Chondrocyte (in vitro differentiated cells): Measurements from ENCODE around the gene SLC38A8. TPM values are rescaled to one million over a fixed set of nuclear protein-coding genes. Genes with fewer than 3 reads are reported as not detected.

Experiments
- DNase-seq: peaks from one replicate; pipeline ENCODE4 v3.0.0; 2021; ENCODE audit warnings: mixed read lengths, low spot score
- H3K27ac Mint-ChIP-seq: one replicate; pipeline ENCODE4 v1.8.0; 2021; ENCODE audit warnings: mild to moderate bottlenecking, moderate library complexity, mixed read lengths; ENCODE audit not compliant: unreplicated experiment
- H3K27me3 Mint-ChIP-seq: 2 replicates; pipeline ENCODE4 v1.8.0; 2021; ENCODE audit warnings: low read depth, mixed read lengths
- H3K36me3 Mint-ChIP-seq: 2 replicates; pipeline ENCODE4 v1.8.0; 2021; ENCODE audit warnings: low read depth, mixed read lengths
- H3K4me1 Mint-ChIP-seq: 2 replicates; pipeline ENCODE4 v1.8.0; 2021; ENCODE audit warnings: low read depth, mild to moderate bottlenecking, mixed read lengths
- H3K4me3 Mint-ChIP-seq: one replicate; pipeline ENCODE4 v1.8.0; 2021; ENCODE audit warnings: mild to moderate bottlenecking, moderate library complexity, mixed read lengths; ENCODE audit not compliant: unreplicated experiment
- H3K9me3 Mint-ChIP-seq: 2 replicates; pipeline ENCODE4 v1.8.0; 2021; ENCODE audit warnings: low read depth, mixed read lengths
- total RNA-seq: library from RNA; stranded (reverse); gene quantifications from 3 replicates; pipeline ENCODE4 v1.2.1, GENCODE V29; 2021
- TF ChIP-seq, protein P1 (sequence below): fragments of 200-600 bp; sonication (generic); IDR thresholded peaks from 2 replicates; pipeline ENCODE4 v1.5.0; 2021; ENCODE audit warnings: antibody characterized with exemption, mild to moderate bottlenecking, moderate library complexity

The SLC38A8 gene
- total RNA-seq, 1 donor from 2014 or later = not detected

DNA sequence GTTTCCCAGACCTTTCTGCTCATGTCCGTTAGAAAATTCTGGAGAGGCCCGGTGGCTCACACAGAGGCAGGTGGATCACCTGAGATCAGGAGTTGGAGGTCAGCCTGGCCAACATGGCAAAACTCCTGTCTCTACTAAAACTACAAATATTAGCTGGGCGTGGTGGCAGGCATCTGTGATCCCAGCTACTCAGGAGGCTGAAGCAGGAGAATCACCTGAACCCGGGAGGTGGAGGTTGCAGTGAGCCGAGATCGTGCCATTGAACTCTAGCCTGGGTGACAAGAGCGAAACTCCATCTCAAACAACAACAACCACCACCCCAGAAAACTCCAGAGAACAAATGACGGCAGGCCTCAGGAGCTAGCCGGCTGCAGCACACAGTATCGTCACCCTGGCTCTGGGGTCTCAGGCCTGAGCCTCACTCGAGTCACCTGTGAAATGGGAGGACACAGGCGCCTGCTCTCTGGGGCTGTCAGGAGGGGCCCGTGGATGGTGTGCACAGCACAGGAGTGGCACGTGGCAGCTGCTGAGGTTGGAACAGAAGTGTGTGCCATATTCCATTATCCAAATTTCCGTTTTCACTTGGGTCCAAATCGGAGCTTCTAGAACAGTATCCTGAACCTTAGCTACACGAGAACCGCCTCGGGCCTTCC, 3.3 kb upstream of the SLC38A8 start:
- no peak overlapping the region for H3K4me3 Mint-ChIP-seq
- peaks cover 12% of the 10 kb centered on the region for H3K27me3 Mint-ChIP-seq
- H3K9me3 Mint-ChIP-seq = no peaks in the 10 kb centered on the region
- no peaks in the 10 kb centered on the region for H3K4me1 Mint-ChIP-seq
- TF ChIP-seq, protein P1, sequence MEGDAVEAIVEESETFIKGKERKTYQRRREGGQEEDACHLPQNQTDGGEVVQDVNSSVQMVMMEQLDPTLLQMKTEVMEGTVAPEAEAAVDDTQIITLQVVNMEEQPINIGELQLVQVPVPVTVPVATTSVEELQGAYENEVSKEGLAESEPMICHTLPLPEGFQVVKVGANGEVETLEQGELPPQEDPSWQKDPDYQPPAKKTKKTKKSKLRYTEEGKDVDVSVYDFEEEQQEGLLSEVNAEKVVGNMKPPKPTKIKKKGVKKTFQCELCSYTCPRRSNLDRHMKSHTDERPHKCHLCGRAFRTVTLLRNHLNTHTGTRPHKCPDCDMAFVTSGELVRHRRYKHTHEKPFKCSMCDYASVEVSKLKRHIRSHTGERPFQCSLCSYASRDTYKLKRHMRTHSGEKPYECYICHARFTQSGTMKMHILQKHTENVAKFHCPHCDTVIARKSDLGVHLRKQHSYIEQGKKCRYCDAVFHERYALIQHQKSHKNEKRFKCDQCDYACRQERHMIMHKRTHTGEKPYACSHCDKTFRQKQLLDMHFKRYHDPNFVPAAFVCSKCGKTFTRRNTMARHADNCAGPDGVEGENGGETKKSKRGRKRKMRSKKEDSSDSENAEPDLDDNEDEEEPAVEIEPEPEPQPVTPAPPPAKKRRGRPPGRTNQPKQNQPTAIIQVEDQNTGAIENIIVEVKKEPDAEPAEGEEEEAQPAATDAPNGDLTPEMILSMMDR = no peak
- DNase-seq = peak; percentile 72
- H3K36me3 Mint-ChIP-seq = peaks cover 2% of the 10 kb centered on the region
- no peak overlapping the region for H3K27ac Mint-ChIP-seq

GRCh38 chr16:84045001-84045817, 2.6 kb upstream of the SLC38A8 start:
- Mint-ChIP-seq H3K27ac (no peak overlapping the region), H3K4me1 (no peaks in the 10 kb centered on the region), H3K4me3 (no peak overlapping the region), H3K9me3 (no peaks in the 10 kb centered on the region), H3K36me3 (peaks cover 2% of the 10 kb centered on the region), H3K27me3 (peaks cover 16% of the 10 kb centered on the region)
- TF ChIP-seq, protein P1 = no peak
- peak; percentile 70 for DNase-seq

DNA sequence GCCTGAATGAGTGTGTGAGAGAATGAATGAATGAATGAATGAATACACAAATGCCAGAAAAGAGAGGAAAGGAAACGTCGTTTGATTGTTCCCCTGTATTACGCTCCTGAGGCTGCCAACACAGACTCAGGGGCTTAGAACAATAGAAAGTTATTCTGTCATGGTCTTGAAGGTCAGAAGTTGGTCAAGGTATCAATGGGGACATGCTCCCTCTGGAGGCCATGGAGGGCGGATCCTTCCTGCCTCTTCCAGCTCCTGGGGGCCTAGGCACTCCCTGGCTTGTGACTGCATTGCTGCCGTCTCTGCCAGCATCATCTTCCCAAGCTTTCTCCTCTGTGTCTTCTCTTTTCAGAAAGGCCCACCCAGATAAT, 1.5 kb upstream of the SLC38A8 start:
- H3K36me3 Mint-ChIP-seq = peaks cover 2% of the 10 kb centered on the region
- TF ChIP-seq, protein P1 = peak; percentile 63
- no peak overlapping the region for H3K27ac Mint-ChIP-seq
- no peak overlapping the region for H3K4me3 Mint-ChIP-seq
- peaks cover 21% of the 10 kb centered on the region for H3K27me3 Mint-ChIP-seq
- H3K9me3 Mint-ChIP-seq = no peaks in the 10 kb centered on the region
- H3K4me1 Mint-ChIP-seq = no peaks in the 10 kb centered on the region
- DNase-seq = peak; percentile 33

DNA sequence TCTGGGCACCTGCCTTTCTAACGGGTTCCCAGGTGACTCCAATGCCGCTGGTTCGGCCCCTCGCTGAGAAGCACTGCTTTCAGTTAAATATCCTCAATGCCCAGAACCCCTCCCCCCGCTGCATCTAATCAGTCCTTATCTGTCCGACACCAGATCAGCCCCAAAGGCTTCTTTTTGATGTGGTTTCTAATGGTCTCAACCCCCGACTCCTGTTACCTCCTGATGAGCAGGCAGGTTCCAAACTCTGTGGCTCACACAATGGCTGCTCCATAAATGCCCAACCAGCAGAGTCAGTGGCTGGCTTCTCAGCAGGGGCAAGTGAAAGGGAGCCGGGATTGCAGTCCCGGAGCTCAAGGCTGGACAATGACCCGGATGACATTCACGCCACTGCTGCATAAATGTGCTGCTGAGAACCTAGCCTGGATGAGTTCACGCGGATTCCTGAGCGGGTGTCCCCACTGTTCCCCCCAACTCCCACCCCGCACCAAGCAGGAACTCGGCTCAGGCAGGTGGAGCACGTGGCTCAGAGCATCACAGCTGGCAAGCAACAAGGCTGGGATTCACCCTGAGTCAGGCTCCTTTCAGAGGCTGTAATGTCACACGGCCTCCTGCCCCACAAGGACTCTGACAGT, 1.0 kb upstream of the SLC38A8 start:
- TF ChIP-seq, protein P1 = no peak
- Mint-ChIP-seq H3K27ac (no peak overlapping the region), H3K4me1 (no peaks in the 10 kb centered on the region), H3K9me3 (no peaks in the 10 kb centered on the region), H3K36me3 (peaks cover 2% of the 10 kb centered on the region), H3K4me3 (no peak overlapping the region), H3K27me3 (peaks cover 26% of the 10 kb centered on the region)
- DNase-seq = peak; percentile 53

GRCh38 chr16:84042879-84043485, 387 bp upstream of the SLC38A8 start:
- no peak overlapping the region for H3K4me3 Mint-ChIP-seq
- no peaks in the 10 kb centered on the region for H3K4me1 Mint-ChIP-seq
- peak; percentile 81 for DNase-seq
- TF ChIP-seq, protein P1 = no peak
- H3K27ac Mint-ChIP-seq = no peak overlapping the region
- peaks cover 2% of the 10 kb centered on the region for H3K36me3 Mint-ChIP-seq
- peaks cover 29% of the 10 kb centered on the region for H3K27me3 Mint-ChIP-seq
- no peaks in the 10 kb centered on the region for H3K9me3 Mint-ChIP-seq
